ENCODE data around the gene MAT2A.
"Not testable (repeated sequence)": the region's sequence is repeated elsewhere in the genome, so short reads cannot be mapped to it uniquely, and the experiment has no call there.

The MAT2A gene

DNA sequence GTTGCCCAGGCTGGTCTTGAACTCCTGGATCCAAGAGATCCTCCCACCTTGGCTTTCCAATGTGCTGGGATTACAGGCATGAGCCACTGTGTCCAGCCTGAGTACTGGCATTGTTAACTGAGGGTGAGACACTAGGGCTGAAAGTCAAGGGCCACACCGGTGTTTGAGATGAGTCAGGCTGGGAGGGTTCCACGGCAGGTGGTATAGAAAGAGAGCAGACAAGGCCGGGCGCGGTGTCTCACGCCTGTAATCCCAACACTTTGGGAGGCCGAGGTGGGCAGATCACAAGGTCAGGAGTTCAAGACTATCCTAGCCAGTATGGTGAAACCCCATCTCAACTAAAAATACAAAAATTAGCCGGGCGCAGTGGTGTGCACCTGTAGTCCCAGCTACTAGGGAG is 53.3 kb downstream of the MAT2A start:
- not testable (repeated sequence) for DNase-seq (ENCODE audit: low read depth); H3K4me3 ChIP-seq (ENCODE audit: low read depth, low read length)

DNA sequence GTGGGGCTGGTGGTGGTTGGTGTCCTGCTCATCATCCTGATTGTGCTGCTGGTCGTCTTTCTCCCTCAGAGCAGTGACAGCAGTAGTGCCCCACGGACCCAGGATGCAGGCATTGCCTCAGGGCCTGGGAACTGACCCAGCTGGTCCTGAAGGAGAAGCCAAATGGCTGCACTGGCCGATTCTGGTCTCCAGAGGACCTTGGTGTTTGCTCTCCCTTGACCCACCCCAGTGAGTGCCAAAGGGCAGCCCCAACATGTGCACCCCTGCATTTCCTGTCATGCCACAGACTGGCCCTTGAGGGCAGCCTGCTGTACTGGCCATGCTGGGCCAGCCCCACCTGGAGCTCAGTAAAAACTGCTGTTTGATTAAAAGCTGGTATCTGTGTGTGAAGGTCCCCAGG is 54.1 kb downstream of the MAT2A start:
- no peak overlapping the region for H3K4me3 ChIP-seq (ENCODE audit: low read depth, low read length)
- DNase-seq (ENCODE audit: low read depth), result no peak
